Measurements from ENCODE around the gene SPINK1.

The SPINK1 gene

GRCh38 chr5:147782110-147783028, 49.1 kb downstream of the SPINK1 start, which contains the start of gene JAKMIP2:
JAKMIP2 (minus strand) TSS chr5:147782728; CDS start chr5:147671806, 110,922 bp downstream.
- H4K20me1 ChIP-seq (ENCODE audit: insufficient read depth, low read length), result no peaks in the 10 kb centered on the region
- H3K27ac ChIP-seq (ENCODE audit: low read length), result no peak within 1 kb of the TSS
- peak within 1 kb of the TSS; percentile 72 for H3K4me2 ChIP-seq (ENCODE audit: low read length)
- no peaks in the 10 kb centered on the region for H3K36me3 ChIP-seq (replicated peaks; ENCODE audit: low read depth, low read length)
- H3K9ac ChIP-seq (ENCODE audit: low read length), result peak within 1 kb of the TSS; percentile 15; the same call in 1 of the 2 replicates
- TF ChIP-seq, protein P1, sequence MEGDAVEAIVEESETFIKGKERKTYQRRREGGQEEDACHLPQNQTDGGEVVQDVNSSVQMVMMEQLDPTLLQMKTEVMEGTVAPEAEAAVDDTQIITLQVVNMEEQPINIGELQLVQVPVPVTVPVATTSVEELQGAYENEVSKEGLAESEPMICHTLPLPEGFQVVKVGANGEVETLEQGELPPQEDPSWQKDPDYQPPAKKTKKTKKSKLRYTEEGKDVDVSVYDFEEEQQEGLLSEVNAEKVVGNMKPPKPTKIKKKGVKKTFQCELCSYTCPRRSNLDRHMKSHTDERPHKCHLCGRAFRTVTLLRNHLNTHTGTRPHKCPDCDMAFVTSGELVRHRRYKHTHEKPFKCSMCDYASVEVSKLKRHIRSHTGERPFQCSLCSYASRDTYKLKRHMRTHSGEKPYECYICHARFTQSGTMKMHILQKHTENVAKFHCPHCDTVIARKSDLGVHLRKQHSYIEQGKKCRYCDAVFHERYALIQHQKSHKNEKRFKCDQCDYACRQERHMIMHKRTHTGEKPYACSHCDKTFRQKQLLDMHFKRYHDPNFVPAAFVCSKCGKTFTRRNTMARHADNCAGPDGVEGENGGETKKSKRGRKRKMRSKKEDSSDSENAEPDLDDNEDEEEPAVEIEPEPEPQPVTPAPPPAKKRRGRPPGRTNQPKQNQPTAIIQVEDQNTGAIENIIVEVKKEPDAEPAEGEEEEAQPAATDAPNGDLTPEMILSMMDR (IDR thresholded peaks at IDR 0.05; ENCODE audit: low read depth, low read length), result no peak
- TF ChIP-seq EZH2phosphoT487 (IDR thresholded peaks at IDR 0.05; ENCODE audit: low read depth), result no peak
- no peaks in the 10 kb centered on the region for H3K4me1 ChIP-seq (ENCODE audit: low read length)
- H3K79me2 ChIP-seq (ENCODE audit: low read length), result no peaks in the 10 kb centered on the region
- H3K9me3 ChIP-seq (ENCODE audit: insufficient read depth, low read length), result no peaks in the 10 kb centered on the region
- peak within 1 kb of the TSS; percentile 75; the same call in 1 of the 2 replicates for H2AFZ ChIP-seq (ENCODE audit: low read depth, low read length)
- H3K4me3 ChIP-seq (ENCODE audit: low read length), result peak within 1 kb of the TSS; percentile 76
- H3K27me3 ChIP-seq (ENCODE audit: low read depth, low read length), result no peaks in the 10 kb centered on the region

DNA sequence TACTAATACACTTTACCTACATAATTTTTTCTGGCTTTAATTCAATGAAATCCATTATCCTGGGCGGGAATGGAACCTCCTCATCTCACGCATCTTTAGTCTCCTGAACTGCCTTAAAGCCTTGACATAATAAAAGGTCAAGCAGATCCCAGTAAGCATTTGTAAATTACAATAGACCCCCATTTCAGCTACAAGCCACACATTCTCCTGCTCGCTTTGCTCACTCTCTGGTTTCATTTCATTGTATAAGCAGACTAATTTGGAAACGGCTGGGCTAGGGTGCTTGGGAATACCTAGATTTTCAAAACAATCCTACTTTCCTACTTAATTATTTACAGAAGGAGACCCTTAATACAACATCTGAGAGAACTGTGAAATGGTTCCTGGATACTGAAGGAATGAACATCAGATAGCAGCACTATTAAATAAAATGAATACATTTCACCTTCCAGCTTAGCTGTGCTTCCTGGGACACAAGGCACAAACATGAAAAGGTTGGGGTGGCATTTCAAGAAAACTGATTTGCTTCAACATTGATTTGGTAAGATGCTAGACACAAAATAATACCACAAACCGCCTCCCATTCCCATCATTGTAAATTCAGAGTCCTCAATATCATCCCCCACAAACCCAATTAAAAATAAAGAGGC, 50.4 kb downstream of the SPINK1 start:
- no peak overlapping the region for H3K27ac ChIP-seq (ENCODE audit: low read length)
- no peak overlapping the region for H3K4me2 ChIP-seq (ENCODE audit: low read length)

GRCh38 chr5:147779694-147780093, 51.8 kb downstream of the SPINK1 start:
- H3K79me2 ChIP-seq (ENCODE audit: low read length), result no peaks in the 10 kb centered on the region
- H3K4me2 ChIP-seq (ENCODE audit: low read length), result no peak overlapping the region
- H3K27me3 ChIP-seq (ENCODE audit: low read depth, low read length), result no peaks in the 10 kb centered on the region
- no peak overlapping the region for H2AFZ ChIP-seq (ENCODE audit: low read depth, low read length)
- TF ChIP-seq EZH2phosphoT487 (IDR thresholded peaks at IDR 0.05; ENCODE audit: low read depth), result no peak
- TF ChIP-seq, protein P1 (IDR thresholded peaks at IDR 0.05; ENCODE audit: low read depth, low read length), result no peak
- no peaks in the 10 kb centered on the region for H3K36me3 ChIP-seq (replicated peaks; ENCODE audit: low read depth, low read length)
- H3K9me3 ChIP-seq (ENCODE audit: insufficient read depth, low read length), result no peaks in the 10 kb centered on the region
- H3K9ac ChIP-seq (ENCODE audit: low read length), result no peak overlapping the region
- no peaks in the 10 kb centered on the region for H4K20me1 ChIP-seq (ENCODE audit: insufficient read depth, low read length)
- H3K4me1 ChIP-seq (ENCODE audit: low read length), result no peaks in the 10 kb centered on the region
- H3K4me3 ChIP-seq (ENCODE audit: low read length), result no peak overlapping the region
- no peak overlapping the region for H3K27ac ChIP-seq (ENCODE audit: low read length)

More for the DNA sequence above, 50.4 kb downstream of the SPINK1 start:
- Histone ChIP-seq H3K36me3 (replicated peaks; ENCODE audit: low read depth, low read length) (no peaks in the 10 kb centered on the region), H3K27me3 (ENCODE audit: low read depth, low read length) (no peaks in the 10 kb centered on the region), H3K4me1 (ENCODE audit: low read length) (no peaks in the 10 kb centered on the region), H2AFZ (ENCODE audit: low read depth, low read length) (no peak overlapping the region), H3K4me3 (ENCODE audit: low read length) (no peak overlapping the region), H3K9ac (ENCODE audit: low read length) (no peak overlapping the region), H3K79me2 (ENCODE audit: low read length) (no peaks in the 10 kb centered on the region), H4K20me1 (ENCODE audit: insufficient read depth, low read length) (no peaks in the 10 kb centered on the region), H3K9me3 (ENCODE audit: insufficient read depth, low read length) (no peaks in the 10 kb centered on the region)
- TF ChIP-seq, protein P1 (IDR thresholded peaks at IDR 0.05; ENCODE audit: low read depth, low read length), result no peak
- no peak for TF ChIP-seq EZH2phosphoT487 (IDR thresholded peaks at IDR 0.05; ENCODE audit: low read depth)

DNA sequence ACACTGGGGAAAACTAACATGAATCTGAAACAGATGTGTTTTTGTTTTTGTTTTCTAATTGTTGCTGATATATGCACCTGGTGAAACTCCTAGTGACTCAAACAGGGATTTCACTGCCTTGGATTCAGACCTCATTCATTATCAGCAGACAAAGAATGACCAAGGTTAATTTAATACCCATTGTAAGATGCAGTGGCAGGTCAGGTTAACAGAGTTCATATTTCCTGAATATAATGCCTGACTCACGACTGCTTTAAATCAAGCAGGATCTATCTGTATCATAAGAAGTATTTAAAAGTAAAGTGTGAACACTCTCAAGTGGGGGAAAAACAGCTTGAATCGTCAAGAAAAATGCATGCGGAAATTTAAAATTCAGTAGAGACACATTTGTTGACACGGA, 54.5 kb downstream of the SPINK1 start:
- H2AFZ ChIP-seq (ENCODE audit: low read depth, low read length), result no peak overlapping the region
- H3K4me1 ChIP-seq (ENCODE audit: low read length), result no peaks in the 10 kb centered on the region
- H3K4me3 ChIP-seq (ENCODE audit: low read length), result no peak overlapping the region
- H3K4me2 ChIP-seq (ENCODE audit: low read length), result no peak overlapping the region
- no peak overlapping the region for H3K9ac ChIP-seq (ENCODE audit: low read length)
- no peaks in the 10 kb centered on the region for H3K79me2 ChIP-seq (ENCODE audit: low read length)
- no peaks in the 10 kb centered on the region for H3K9me3 ChIP-seq (ENCODE audit: insufficient read depth, low read length)
- TF ChIP-seq EZH2phosphoT487 (IDR thresholded peaks at IDR 0.05; ENCODE audit: low read depth), result no peak
- TF ChIP-seq, protein P1 (IDR thresholded peaks at IDR 0.05; ENCODE audit: low read depth, low read length), result no peak
- H4K20me1 ChIP-seq (ENCODE audit: insufficient read depth, low read length), result no peaks in the 10 kb centered on the region
- H3K36me3 ChIP-seq (replicated peaks; ENCODE audit: low read depth, low read length), result no peaks in the 10 kb centered on the region
- H3K27ac ChIP-seq (ENCODE audit: low read length), result no peak overlapping the region
- no peaks in the 10 kb centered on the region for H3K27me3 ChIP-seq (ENCODE audit: low read depth, low read length)

Data from OCI-LY3 (cell line).